Retinal pigment epithelial cell (primary cell): Measurements from ENCODE around the gene SNAPC1.
A peak's percentile ranks its signal among the peaks of the same experiment; 100 is the strongest.
"Not testable (repeated sequence)": the region's sequence is repeated elsewhere in the genome, so short reads cannot be mapped to it uniquely, and the experiment has no call there.

Experiments used
- DNase-seq: peaks from one replicate; pipeline ENCODE4 v3.0.0-alpha.2; 2010; ENCODE audit warnings: low read depth
- H3K4me3 ChIP-seq: 2 replicates; pipeline ENCODE4 v1.5.1; 2011; ENCODE audit warnings: mild to moderate bottlenecking, low read length, control low read depth, moderate library complexity
- CTCF ChIP-seq: conservative IDR thresholded peaks from 2 replicates; pipeline ENCODE4 v1.5.1; 2011; ENCODE audit warnings: low read depth, low read length, control low read depth, inconsistent platforms

The SNAPC1 gene

GRCh38 chr14:61739133-61739532, 23.1 kb upstream of the SNAPC1 start:
- H3K4me3 ChIP-seq, result no peak overlapping the region
- DNase-seq, result no peak
- no peak for TF ChIP-seq CTCF

- no peak for TF ChIP-seq CTCF
- DNase-seq, result no peak
- no peak overlapping the region for H3K4me3 ChIP-seq
Measured at GRCh38 chr14:61742371-61742770, 19.8 kb upstream of the SNAPC1 start.

GRCh38 chr14:61744238-61744637, 18.0 kb upstream of the SNAPC1 start:
- H3K4me3 ChIP-seq, result no peak overlapping the region
- TF ChIP-seq CTCF, result no peak
- no peak for DNase-seq

GRCh38 chr14:61746346-61746745, 15.9 kb upstream of the SNAPC1 start:
- not testable (repeated sequence) for H3K4me3 ChIP-seq, DNase-seq

GRCh38 chr14:61746881-61747280, 15.3 kb upstream of the SNAPC1 start:
- H3K4me3 ChIP-seq, result no peak overlapping the region
- no peak for DNase-seq
- TF ChIP-seq CTCF, result no peak

- DNase-seq, result no peak
- H3K4me3 ChIP-seq, result no peak overlapping the region
Measured at GRCh38 chr14:61747342-61747741, 14.9 kb upstream of the SNAPC1 start.

GRCh38 chr14:61749264-61749663, 13.0 kb upstream of the SNAPC1 start:
- no peak for DNase-seq
- no peak for TF ChIP-seq CTCF
- H3K4me3 ChIP-seq, result peak overlapping the region; percentile 54

More at GRCh38 chr14:61747342-61747741, 14.9 kb upstream of the SNAPC1 start:
- no peak for TF ChIP-seq CTCF

GRCh38 chr14:61749867-61750266, 12.4 kb upstream of the SNAPC1 start:
- DNase-seq, result no peak

More at GRCh38 chr14:61749867-61750266, 12.4 kb upstream of the SNAPC1 start:
- peak overlapping the region; percentile 54 for H3K4me3 ChIP-seq
- no peak for TF ChIP-seq CTCF
